Measurements from ENCODE around the gene CRYL1.

- TF ChIP-seq CTCF (conservative IDR thresholded peaks at IDR 0.05; ENCODE audit: low read depth, low read length) (no peak), EZH2 (IDR thresholded peaks at IDR 0.05; ENCODE audit: borderline replicate concordance, low read depth, low read length, poor library complexity, severe bottlenecking) (no peak)
Observed at GRCh38 chr13:20477394-20477793, 48.3 kb downstream of the CRYL1 start.

All from A673 (cell line).